CD4-positive, alpha-beta T cell treated with Interleukin-17A for 4 hours (primary cell): ENCODE data around the gene GPR39.

Experiments
- DNase-seq: peaks from one replicate; pipeline ENCODE4 v3.0.0-alpha.2; 2020; ENCODE audit warnings: mixed read lengths

GPR39 gene

GRCh38 chr2:132415256-132415914, 1.2 kb upstream of the GPR39 start:
- DNase-seq, result no peak

GRCh38 chr2:132415915-132416722, 486 bp upstream of the GPR39 start:
- no peak for DNase-seq

- DNase-seq, result no peak
Observed at GRCh38 chr2:132417430-132418035, 928 bp downstream of the GPR39 start.

GRCh38 chr2:132419235-132419634, 2.6 kb downstream of the GPR39 start:
- DNase-seq, result no peak

- DNase-seq, result no peak
Observed at GRCh38 chr2:132419941-132420340, 3.3 kb downstream of the GPR39 start.

- no peak for DNase-seq
Observed at GRCh38 chr2:132420816-132421805, 4.5 kb downstream of the GPR39 start.

- DNase-seq, result no peak
Observed at GRCh38 chr2:132422736-132423135, 6.1 kb downstream of the GPR39 start.

GRCh38 chr2:132424526-132425121, 8.0 kb downstream of the GPR39 start:
- no peak for DNase-seq

GRCh38 chr2:132426033-132426432, 9.4 kb downstream of the GPR39 start:
- DNase-seq, result no peak

- no peak for DNase-seq
Observed at GRCh38 chr2:132426656-132427055, 10.1 kb downstream of the GPR39 start.

GRCh38 chr2:132429351-132429750, 12.7 kb downstream of the GPR39 start:
- DNase-seq, result no peak

GRCh38 chr2:132429941-132430573, 13.5 kb downstream of the GPR39 start:
- DNase-seq, result no peak

GRCh38 chr2:132430895-132431294, 14.3 kb downstream of the GPR39 start:
- DNase-seq, result no peak

- no peak for DNase-seq
Observed at GRCh38 chr2:132437852-132438669, 21.5 kb downstream of the GPR39 start.

GRCh38 chr2:132438691-132439090, 22.1 kb downstream of the GPR39 start:
- no peak for DNase-seq

GRCh38 chr2:132439703-132440398, 23.2 kb downstream of the GPR39 start:
- no peak for DNase-seq

- DNase-seq, result no peak
Observed at GRCh38 chr2:132441051-132441450, 24.4 kb downstream of the GPR39 start.

GRCh38 chr2:132442278-132442677, 25.7 kb downstream of the GPR39 start:
- no peak for DNase-seq

GRCh38 chr2:132443106-132443505, 26.5 kb downstream of the GPR39 start:
- no peak for DNase-seq

GRCh38 chr2:132446444-132446843, 29.8 kb downstream of the GPR39 start:
- no peak for DNase-seq
